NCI-H2029 treated with DMSO at 0.1 percent for 48 hours (cell line): Measurements from ENCODE around the gene RND1.

Experiments used
- DNase-seq: peaks from one replicate; lab custom pipeline; 2025; lab: John Stamatoyannopoulos, UW

Gene RND1

GRCh38 chr12:48827513-48828096 is 38.1 kb downstream of the RND1 start:
- DNase-seq, result no peak

GRCh38 chr12:48827026-48827425 is 38.6 kb downstream of the RND1 start:
- no peak for DNase-seq

DNA sequence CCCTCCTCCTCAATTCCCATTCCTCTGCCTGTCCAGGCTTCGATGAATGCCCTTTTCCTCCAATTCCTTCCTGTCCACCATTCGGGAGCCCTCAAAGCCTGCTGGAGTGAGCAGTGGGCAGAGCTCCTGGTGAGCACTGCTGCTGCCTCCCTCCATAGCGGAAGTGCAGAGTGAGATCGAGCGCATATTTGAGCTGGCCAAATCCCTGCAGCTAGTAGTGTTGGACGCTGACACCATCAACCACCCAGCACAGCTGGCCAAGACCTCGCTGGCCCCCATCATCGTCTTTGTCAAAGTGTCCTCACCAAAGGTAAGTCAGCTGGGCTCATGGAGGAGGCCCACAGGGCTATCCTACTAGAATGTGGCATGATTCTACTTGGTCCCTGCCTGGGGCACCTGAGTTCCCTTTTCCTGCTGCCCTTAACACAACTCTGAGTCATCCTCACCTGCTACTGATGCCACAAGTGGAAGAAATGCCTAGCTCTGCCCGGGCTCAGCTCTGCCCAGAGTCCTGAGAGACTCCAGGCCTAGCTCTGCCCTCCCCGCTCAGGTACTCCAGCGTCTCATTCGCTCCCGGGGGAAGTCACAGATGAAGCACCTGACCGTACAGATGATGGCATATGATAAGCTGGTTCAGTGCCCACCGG is 39.3 kb downstream of the RND1 start:
- DNase-seq, result no peak

DNA sequence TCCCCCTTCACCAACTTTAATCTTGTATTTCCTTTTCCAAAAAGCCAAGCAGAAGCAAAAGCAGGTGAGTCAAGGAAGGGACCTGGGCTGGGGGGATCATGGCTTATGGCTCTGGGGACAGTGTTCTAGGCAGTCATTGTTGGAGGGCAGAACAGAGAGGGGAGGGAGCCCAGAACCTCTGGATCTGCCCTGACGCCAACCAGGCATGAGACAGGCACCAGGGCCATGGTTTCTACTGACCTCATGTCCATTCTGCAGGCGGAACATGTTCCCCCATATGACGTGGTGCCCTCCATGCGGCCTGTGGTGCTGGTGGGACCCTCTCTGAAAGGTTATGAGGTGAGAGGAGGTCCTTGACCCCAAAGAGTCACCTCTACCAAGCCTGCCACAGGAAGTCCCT is 40.8 kb downstream of the RND1 start:
- no peak for DNase-seq

DNA sequence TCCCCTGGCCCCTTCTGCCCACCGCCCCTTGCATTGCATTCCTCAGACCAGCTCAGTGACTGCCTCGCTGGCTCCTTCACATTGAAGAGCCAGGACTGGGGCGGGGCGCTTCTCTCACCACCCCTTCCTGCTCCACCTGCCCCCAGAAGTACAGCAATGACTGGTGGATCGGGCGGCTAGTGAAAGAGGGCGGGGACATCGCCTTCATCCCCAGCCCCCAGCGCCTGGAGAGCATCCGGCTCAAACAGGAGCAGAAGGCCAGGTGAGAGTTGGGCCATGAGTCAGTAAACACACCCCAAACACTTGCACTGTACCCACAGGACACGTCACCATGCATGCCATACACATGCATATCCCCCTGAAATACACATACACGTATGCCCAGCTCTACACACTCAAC is 41.6 kb downstream of the RND1 start:
- DNase-seq, result no peak

GRCh38 chr12:48823281-48823680 is 42.4 kb downstream of the RND1 start:
- DNase-seq, result no peak

DNA sequence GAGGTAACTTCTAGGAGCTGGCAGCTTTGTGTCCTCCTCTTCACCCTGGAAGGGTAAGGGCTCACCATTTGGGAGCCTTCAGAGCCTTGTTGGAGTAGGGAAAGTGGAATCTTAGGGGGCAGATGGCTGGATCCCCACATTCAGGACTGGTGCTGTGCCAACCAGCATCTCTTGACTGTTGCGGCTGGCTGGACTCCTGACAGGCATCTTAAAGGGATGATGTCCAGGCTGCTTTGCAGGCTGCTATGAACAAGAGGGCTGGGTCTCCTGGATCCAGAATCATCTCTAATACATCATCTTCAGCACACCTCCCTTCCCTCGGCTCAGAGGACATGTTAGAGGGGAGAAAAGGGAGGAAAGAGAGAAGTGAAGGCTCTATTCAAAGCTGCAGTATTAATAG is 43.0 kb downstream of the RND1 start:
- no peak for DNase-seq

GRCh38 chr12:48822139-48822538 is 43.5 kb downstream of the RND1 start:
- no peak for DNase-seq

GRCh38 chr12:48819986-48820725 is 45.5 kb downstream of the RND1 start:
- DNase-seq, result no peak

- no peak for DNase-seq
Observed at GRCh38 chr12:48818831-48819590, 46.7 kb downstream of the RND1 start.

DNA sequence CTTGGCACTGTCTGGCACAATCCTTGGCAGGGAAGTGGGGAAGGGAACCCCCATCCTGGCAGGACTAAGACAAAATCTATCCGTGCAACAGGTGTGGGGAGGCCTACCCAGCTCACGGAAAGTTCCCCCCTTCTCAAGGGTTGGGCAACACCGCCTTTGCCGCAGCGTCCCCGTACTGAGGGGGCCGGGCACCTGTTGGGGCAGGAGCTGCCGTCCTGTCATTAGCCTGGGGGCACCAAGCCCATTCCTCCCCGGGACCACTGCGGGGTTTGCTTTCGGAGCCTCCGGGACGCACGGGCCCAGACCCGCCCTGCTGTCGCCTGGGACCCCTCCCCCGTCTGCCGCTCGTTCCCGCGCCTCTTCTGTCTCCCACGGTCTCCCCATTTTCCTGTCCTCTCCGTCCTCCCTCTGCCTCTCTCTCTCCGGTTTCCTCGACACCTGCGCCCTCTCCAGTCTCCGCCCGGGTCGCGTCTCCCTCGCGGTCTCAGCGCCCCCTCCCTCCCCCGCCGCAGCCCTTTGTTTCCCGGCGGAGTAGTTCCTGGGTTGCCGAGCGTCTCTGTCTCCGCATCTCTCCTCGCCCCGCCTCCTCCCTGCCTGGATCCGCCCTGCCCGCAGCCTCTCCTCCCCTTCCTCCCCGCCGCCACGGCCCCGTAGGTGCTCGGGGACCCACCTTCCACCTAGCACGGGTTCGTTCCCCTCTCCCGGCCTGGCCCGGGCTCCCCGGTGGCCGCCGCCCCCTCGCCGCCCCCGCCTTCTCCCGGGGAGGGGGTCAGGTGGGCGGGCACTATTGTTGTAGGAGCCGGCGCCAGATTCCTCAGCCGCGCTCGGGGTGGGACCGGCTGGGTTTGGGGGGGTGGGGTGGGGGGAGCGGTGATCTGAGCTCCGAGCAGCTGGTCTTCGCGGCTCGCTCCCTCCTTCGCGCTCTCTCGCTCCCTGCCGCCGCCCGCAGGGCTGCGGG is 47.5 kb downstream of the RND1 start, which contains the start of gene CACNB3:
Gene CACNB3, plus strand, starts transcription at position 624 of the 958 bp plus-strand sequence. CDS start 434 bp downstream, outside the sequence.
- DNase-seq, result peak; percentile 41

GRCh38 chr12:48816143-48816854 is 49.4 kb downstream of the RND1 start:
- DNase-seq, result peak; percentile 28

- peak; percentile 73 for DNase-seq
Observed at GRCh38 chr12:48815126-48816110, 50.3 kb downstream of the RND1 start.

GRCh38 chr12:48814262-48815125 is 51.2 kb downstream of the RND1 start:
- DNase-seq, result peak; percentile 10

GRCh38 chr12:48813465-48814261 is 52.0 kb downstream of the RND1 start:
- DNase-seq, result no peak

DNA sequence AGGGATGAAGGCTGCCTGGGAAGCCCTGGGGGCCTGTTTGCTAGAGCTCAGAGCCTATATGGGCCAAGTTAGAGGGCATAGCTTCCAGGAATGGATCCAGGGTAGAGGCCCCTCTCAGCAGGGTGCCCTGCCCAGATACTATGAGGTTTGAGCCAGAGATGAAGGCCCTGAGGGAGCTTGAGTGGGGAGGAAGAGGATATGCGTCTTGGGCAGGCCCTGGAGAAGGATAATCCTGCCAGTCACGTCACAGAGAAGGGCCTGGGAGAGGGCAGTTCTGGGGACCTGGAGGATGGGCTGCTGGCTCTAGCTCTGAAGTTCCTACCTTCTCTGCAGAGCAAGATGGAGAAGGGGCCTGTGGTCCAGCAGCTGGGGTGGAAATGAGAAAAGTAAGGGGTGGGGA is 53.3 kb downstream of the RND1 start:
- no peak for DNase-seq

GRCh38 chr12:48811437-48812090 is 54.1 kb downstream of the RND1 start:
- no peak for DNase-seq
